Effector memory CD4-positive, alpha-beta T cell (primary cell): ENCODE data around the gene ARHGAP4.

Experiments used
- DNase-seq, 3 donors: peaks; one replicate each; pipeline ENCODE4 v3.0.0-alpha.2; 2020
- H3K27ac ChIP-seq: 2 replicates; pipeline ENCODE4 v1.7.0; 2013; ENCODE audit warnings: mild to moderate bottlenecking, low read length, moderate library complexity; ENCODE audit not compliant: insufficient read depth, poor library complexity, severe bottlenecking
- H3K27me3 ChIP-seq: replicated peaks from 2 replicates; pipeline ENCODE4 v1.7.0; 2013; ENCODE audit warnings: mild to moderate bottlenecking, low read length; ENCODE audit not compliant: insufficient read depth, control insufficient read depth, poor library complexity, severe bottlenecking
- H3K36me3 ChIP-seq: 2 replicates; pipeline ENCODE4 v1.7.0; 2013; ENCODE audit warnings: mild to moderate bottlenecking, low read length, moderate library complexity; ENCODE audit not compliant: control insufficient read depth, insufficient read depth
- H3K4me1 ChIP-seq: 2 replicates; pipeline ENCODE4 v1.7.0; 2013; ENCODE audit warnings: low read length, mild to moderate bottlenecking; ENCODE audit not compliant: control insufficient read depth, insufficient read depth, poor library complexity, severe bottlenecking
- H3K4me3 ChIP-seq: 2 replicates; pipeline ENCODE4 v1.7.0; 2013; ENCODE audit warnings: low read length, low read depth, mild to moderate bottlenecking; ENCODE audit not compliant: insufficient read depth, poor library complexity, severe bottlenecking
- H3K9me3 ChIP-seq: 2 replicates; pipeline ENCODE4 v1.7.0; 2013; ENCODE audit warnings: mild to moderate bottlenecking, low read length, moderate library complexity; ENCODE audit not compliant: control insufficient read depth

The ARHGAP4 gene

GRCh38 chrX:153868576-153869472, 57.2 kb downstream of the ARHGAP4 start:
- Histone ChIP-seq H3K36me3 (no peaks in the 10 kb centered on the region), H3K4me3 (no peak overlapping the region), H3K4me1 (no peaks in the 10 kb centered on the region), H3K27me3 (no peaks in the 10 kb centered on the region), H3K27ac (no peak overlapping the region), H3K9me3 (no peaks in the 10 kb centered on the region)
- DNase-seq: no peak

- no peaks in the 10 kb centered on the region for H3K27me3 ChIP-seq
- H3K9me3 ChIP-seq: no peaks in the 10 kb centered on the region
- H3K4me1 ChIP-seq: no peaks in the 10 kb centered on the region
- H3K36me3 ChIP-seq: no peaks in the 10 kb centered on the region
- H3K4me3 ChIP-seq: no peak overlapping the region
- DNase-seq: no peak
- no peak overlapping the region for H3K27ac ChIP-seq
Observed at GRCh38 chrX:153867671-153868070, 58.4 kb downstream of the ARHGAP4 start.

- DNase-seq: no peak
- Histone ChIP-seq H3K36me3 (no peaks in the 10 kb centered on the region), H3K27me3 (no peaks in the 10 kb centered on the region), H3K4me1 (no peaks in the 10 kb centered on the region), H3K27ac (no peak overlapping the region), H3K4me3 (no peak overlapping the region), H3K9me3 (no peaks in the 10 kb centered on the region)
Observed at GRCh38 chrX:153867139-153867538, 58.9 kb downstream of the ARHGAP4 start.

- H3K27me3 ChIP-seq: no peaks in the 10 kb centered on the region
Observed at GRCh38 chrX:153866302-153867019, 59.6 kb downstream of the ARHGAP4 start.

GRCh38 chrX:153865685-153866084, 60.4 kb downstream of the ARHGAP4 start:
- H3K36me3 ChIP-seq: no peaks in the 10 kb centered on the region
- no peak overlapping the region for H3K4me3 ChIP-seq
- no peaks in the 10 kb centered on the region for H3K27me3 ChIP-seq
- H3K4me1 ChIP-seq: no peaks in the 10 kb centered on the region
- H3K9me3 ChIP-seq: no peaks in the 10 kb centered on the region
- H3K27ac ChIP-seq: no peak overlapping the region
- no peak for DNase-seq

More at GRCh38 chrX:153866302-153867019, 59.6 kb downstream of the ARHGAP4 start:
- H3K4me3 ChIP-seq: no peak overlapping the region
- H3K36me3 ChIP-seq: no peaks in the 10 kb centered on the region
- DNase-seq: no peak
- H3K27ac ChIP-seq: no peak overlapping the region
- no peaks in the 10 kb centered on the region for H3K4me1 ChIP-seq
- H3K9me3 ChIP-seq: no peaks in the 10 kb centered on the region

- Histone ChIP-seq H3K27ac (no peak overlapping the region), H3K4me1 (no peaks in the 10 kb centered on the region), H3K4me3 (no peak overlapping the region), H3K9me3 (no peaks in the 10 kb centered on the region), H3K27me3 (no peaks in the 10 kb centered on the region), H3K36me3 (no peaks in the 10 kb centered on the region)
- no peak for DNase-seq
Observed at GRCh38 chrX:153865321-153865580, 60.8 kb downstream of the ARHGAP4 start.

GRCh38 chrX:153864561-153865320, 61.3 kb downstream of the ARHGAP4 start:
- H3K27me3 ChIP-seq: no peaks in the 10 kb centered on the region
- H3K36me3 ChIP-seq: no peaks in the 10 kb centered on the region
- no peak for DNase-seq
- no peak overlapping the region for H3K27ac ChIP-seq
- no peaks in the 10 kb centered on the region for H3K4me1 ChIP-seq
- no peaks in the 10 kb centered on the region for H3K9me3 ChIP-seq
- H3K4me3 ChIP-seq: no peak overlapping the region

- H3K27me3 ChIP-seq: no peaks in the 10 kb centered on the region
- H3K36me3 ChIP-seq: no peaks in the 10 kb centered on the region
- no peaks in the 10 kb centered on the region for H3K4me1 ChIP-seq
- no peak overlapping the region for H3K27ac ChIP-seq
- no peak for DNase-seq
- H3K4me3 ChIP-seq: no peak overlapping the region
- H3K9me3 ChIP-seq: no peaks in the 10 kb centered on the region
Observed at GRCh38 chrX:153864101-153864500, 62.0 kb downstream of the ARHGAP4 start.

GRCh38 chrX:153863251-153863991, 62.6 kb downstream of the ARHGAP4 start:
- Histone ChIP-seq H3K4me1 (no peaks in the 10 kb centered on the region), H3K36me3 (no peaks in the 10 kb centered on the region), H3K27me3 (no peaks in the 10 kb centered on the region), H3K4me3 (no peak overlapping the region), H3K27ac (no peak overlapping the region), H3K9me3 (no peaks in the 10 kb centered on the region)
- DNase-seq: no peak
